Uterus (tissue), 4 donors: ENCODE data around the gene NPAT. TPM values are rescaled to one million over a fixed set of nuclear protein-coding genes. Genes with fewer than 3 reads are reported as not detected.
"Not testable (repeated sequence)": the region's sequence is repeated elsewhere in the genome, so short reads cannot be mapped to it uniquely, and the experiment has no call there.

Experiments used
- DNase-seq, 2 donors: peaks; one replicate each; pipeline ENCODE4 v3.0.0-alpha.2; 2019 to 2020
- H3K27ac ChIP-seq, 2 donors: fragments of 200-600 bp; sonication (generic); 1 replicate in 1 of 2; 2 replicates in 1 of 2; pipeline ENCODE4 v1.5.1; 2016 to 2018
- H3K27me3 ChIP-seq, 2 donors: fragments of 200-600 bp; sonication (generic); one replicate each; pipeline ENCODE4 v1.5.1; 2018 to 2019; ENCODE audit warnings: control low read depth in 1 of 2
- H3K36me3 ChIP-seq, 2 donors: fragments of 200-600 bp; sonication (generic); one replicate each; pipeline ENCODE4 v1.5.1; 2019; ENCODE audit warnings: control low read depth in 1 of 2
- H3K4me1 ChIP-seq, 2 donors: fragments of 200-600 bp; sonication (generic); one replicate each; pipeline ENCODE4 v1.5.1; 2018 to 2019; ENCODE audit warnings: control low read depth in 1 of 2
- H3K4me3 ChIP-seq, 2 donors: fragments of 200-600 bp; sonication (generic); 1 replicate in 1 of 2; 2 replicates in 1 of 2; pipeline ENCODE4 v1.5.1; 2018 to 2019; ENCODE audit warnings: mild to moderate bottlenecking in 1 of 2
- H3K9me3 ChIP-seq, 2 donors: fragments of 200-600 bp; sonication (generic); one replicate each; pipeline ENCODE4 v1.5.1; 2019; ENCODE audit warnings: control low read depth in 1 of 2
- CTCF ChIP-seq, 4 experiments: fragments of 200-600 bp in 2 of 4; fragments of 450-650 bp in 2 of 4; sonication (generic) in 2 of 4; IDR thresholded peaks; one replicate each; pipeline ENCODE4 v1.5.1; 2016 to 2019; ENCODE audit warnings: antibody characterized with exemption in 4 of 4, mild to moderate bottlenecking in 2 of 4, moderate library complexity in 1 of 4
- POLR2A ChIP-seq, 2 donors: fragments of 450-650 bp; IDR thresholded peaks; one replicate each; pipeline ENCODE4 v1.6.1; 2016; ENCODE audit warnings: antibody characterized with exemption in 2 of 2, mild to moderate bottlenecking in 1 of 2, moderate library complexity in 1 of 2
- intact Hi-C: fragments of 100-400 bp; cut with DNase I; formaldehyde crosslinking; loops from one replicate; pipeline ENCODE4 v1.15.1; 2023; ENCODE audit warnings: low total_unique reads
- total RNA-seq, 4 donors: library from RNA; depleted of rRNA in 3 of 4; stranded (reverse); fragments of >200 nt in 3 of 4; gene quantifications; one replicate each; pipeline versions ENCODE4 v1.1.0 to v1.2.4, GENCODE V29; 2014 to 2023
- donor health status: DM: yes; HTN: yes; CAD: no.

Gene NPAT
- total RNA-seq, 4 donors from 2014 or later: 14.7 to 28.9 (median 21.3) TPM

GRCh38 chr11:108196901-108197300 lies 25.5 kb downstream of the NPAT start:
- intact Hi-C loops: no loop called here
- H3K27me3 ChIP-seq: no peaks in the 10 kb centered on the region
- no peak for DNase-seq
- H3K9me3 ChIP-seq: no peaks in the 10 kb centered on the region
- H3K36me3 ChIP-seq: no peaks in the 10 kb centered on the region
- no peak overlapping the region for H3K27ac ChIP-seq
- TF ChIP-seq POLR2A (IDR thresholded peaks at IDR 0.05): no peak
- TF ChIP-seq CTCF (IDR thresholded peaks at IDR 0.05): no peak
- no peak overlapping the region for H3K4me3 ChIP-seq
- H3K4me1 ChIP-seq: no peaks in the 10 kb centered on the region

DNA sequence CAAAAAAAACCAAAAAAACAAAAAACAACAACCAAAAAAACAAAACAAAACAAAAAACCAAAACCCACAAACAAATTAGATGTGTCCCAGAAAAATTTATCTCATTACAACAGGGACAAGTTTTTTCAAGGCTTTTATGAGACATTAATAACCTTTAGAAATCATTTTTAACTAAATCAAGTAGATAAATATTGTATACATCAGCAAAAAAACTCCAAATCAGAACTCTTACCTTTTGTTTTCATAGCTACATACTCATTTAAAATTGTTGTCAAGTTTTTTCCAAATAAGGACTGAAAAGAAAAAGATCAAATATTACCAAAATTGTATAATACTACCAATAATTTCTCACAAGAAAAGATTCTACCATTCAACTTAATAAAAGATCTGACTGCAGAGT lies 28.7 kb downstream of the NPAT start:
- Histone ChIP-seq H3K4me1 (no peaks in the 10 kb centered on the region), H3K27ac (no peak overlapping the region), H3K9me3 (no peaks in the 10 kb centered on the region), H3K36me3 (no peaks in the 10 kb centered on the region), H3K27me3 (no peaks in the 10 kb centered on the region), H3K4me3 (no peak overlapping the region)
- TF ChIP-seq POLR2A (IDR thresholded peaks at IDR 0.05) (no peak), CTCF (IDR thresholded peaks at IDR 0.05) (no peak)
- intact Hi-C loops: no loop called here
- no peak for DNase-seq

GRCh38 chr11:108177570-108177969 lies 44.9 kb downstream of the NPAT start:
- Histone ChIP-seq H3K36me3 (no peaks in the 10 kb centered on the region), H3K9me3 (no peaks in the 10 kb centered on the region), H3K27me3 (no peaks in the 10 kb centered on the region), H3K27ac (no peak overlapping the region), H3K4me3 (no peak overlapping the region), H3K4me1 (no peaks in the 10 kb centered on the region)
- TF ChIP-seq POLR2A (IDR thresholded peaks at IDR 0.05) (no peak), CTCF (IDR thresholded peaks at IDR 0.05) (no peak)
- intact Hi-C loops: no loop called here
- DNase-seq: no peak

- no peaks in the 10 kb centered on the region for H3K9me3 ChIP-seq
- DNase-seq: no peak
- intact Hi-C loops: no loop called here
- no peak overlapping the region for H3K4me3 ChIP-seq
- TF ChIP-seq POLR2A (IDR thresholded peaks at IDR 0.05) (no peak), CTCF (IDR thresholded peaks at IDR 0.05) (no peak)
- H3K36me3 ChIP-seq: no peaks in the 10 kb centered on the region
- H3K27ac ChIP-seq: peak overlapping the region in 1 of 2 donors; percentile 22
- H3K4me1 ChIP-seq: no peaks in the 10 kb centered on the region
- H3K27me3 ChIP-seq: no peaks in the 10 kb centered on the region
Observed at GRCh38 chr11:108170184-108170583, 52.3 kb downstream of the NPAT start.

GRCh38 chr11:108167624-108168023 lies 54.8 kb downstream of the NPAT start:
- DNase-seq: no peak
- no peak for TF ChIP-seq POLR2A (IDR thresholded peaks at IDR 0.05)
- no peak for TF ChIP-seq CTCF (IDR thresholded peaks at IDR 0.05)
- Histone ChIP-seq H3K4me1 (no peaks in the 10 kb centered on the region), H3K27ac (no peak overlapping the region), H3K36me3 (no peaks in the 10 kb centered on the region), H3K9me3 (no peaks in the 10 kb centered on the region), H3K27me3 (no peaks in the 10 kb centered on the region), H3K4me3 (no peak overlapping the region)
- intact Hi-C loops: no loop called here

GRCh38 chr11:108162878-108163277 lies 59.6 kb downstream of the NPAT start:
- H3K27ac ChIP-seq: not testable (repeated sequence)

More at GRCh38 chr11:108162878-108163277, 59.6 kb downstream of the NPAT start:
- H3K4me3 ChIP-seq, H3K27me3 ChIP-seq, H3K4me1 ChIP-seq, H3K9me3 ChIP-seq, intact Hi-C loops, DNase-seq, H3K36me3 ChIP-seq: not testable (repeated sequence)
